Activated T-cell treated with anti-CD3 and anti-CD28 coated beads for 48 hours (primary cell): ENCODE measurements around the gene WDR43.

Experiments
- DNase-seq: peaks from one replicate; pipeline ENCODE4 v3.0.0-alpha.2; 2020; ENCODE audit warnings: low read depth

Gene WDR43, protein sequence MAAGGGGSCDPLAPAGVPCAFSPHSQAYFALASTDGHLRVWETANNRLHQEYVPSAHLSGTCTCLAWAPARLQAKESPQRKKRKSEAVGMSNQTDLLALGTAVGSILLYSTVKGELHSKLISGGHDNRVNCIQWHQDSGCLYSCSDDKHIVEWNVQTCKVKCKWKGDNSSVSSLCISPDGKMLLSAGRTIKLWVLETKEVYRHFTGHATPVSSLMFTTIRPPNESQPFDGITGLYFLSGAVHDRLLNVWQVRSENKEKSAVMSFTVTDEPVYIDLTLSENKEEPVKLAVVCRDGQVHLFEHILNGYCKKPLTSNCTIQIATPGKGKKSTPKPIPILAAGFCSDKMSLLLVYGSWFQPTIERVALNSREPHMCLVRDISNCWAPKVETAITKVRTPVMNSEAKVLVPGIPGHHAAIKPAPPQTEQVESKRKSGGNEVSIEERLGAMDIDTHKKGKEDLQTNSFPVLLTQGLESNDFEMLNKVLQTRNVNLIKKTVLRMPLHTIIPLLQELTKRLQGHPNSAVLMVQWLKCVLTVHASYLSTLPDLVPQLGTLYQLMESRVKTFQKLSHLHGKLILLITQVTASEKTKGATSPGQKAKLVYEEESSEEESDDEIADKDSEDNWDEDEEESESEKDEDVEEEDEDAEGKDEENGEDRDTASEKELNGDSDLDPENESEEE

GRCh38 chr2:28894470-28895188 lies at the start of gene WDR43:
TSS of gene WDR43 (plus strand) at chr2:28894667. CDS start at chr2:28894699, 32 bp downstream.
- peak; percentile 99 for DNase-seq

DNA sequence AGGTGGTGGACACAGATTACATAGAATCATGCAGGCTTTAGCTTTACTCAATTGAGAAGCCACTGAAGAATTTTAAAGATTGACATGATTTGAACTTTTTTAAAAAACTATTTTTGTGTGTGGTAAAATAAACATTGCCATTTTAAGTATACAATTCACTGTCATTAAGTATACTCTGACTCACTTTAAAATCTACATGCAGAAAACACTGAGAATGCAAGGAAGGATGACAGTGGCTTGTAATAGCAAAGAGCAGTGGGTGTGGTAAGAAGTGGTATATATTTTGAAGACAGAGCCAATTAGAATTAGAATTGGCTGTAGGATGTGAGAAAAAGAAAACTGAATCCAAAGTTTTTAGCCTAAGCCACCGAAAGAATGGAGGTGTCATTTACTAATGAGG lies 39.3 kb upstream of the WDR43 start:
- DNase-seq, result no peak

- DNase-seq, result no peak
Observed at GRCh38 chr2:28855977-28856376, 38.5 kb upstream of the WDR43 start.

GRCh38 chr2:28868611-28869010 lies 25.9 kb upstream of the WDR43 start:
- no peak for DNase-seq

DNA sequence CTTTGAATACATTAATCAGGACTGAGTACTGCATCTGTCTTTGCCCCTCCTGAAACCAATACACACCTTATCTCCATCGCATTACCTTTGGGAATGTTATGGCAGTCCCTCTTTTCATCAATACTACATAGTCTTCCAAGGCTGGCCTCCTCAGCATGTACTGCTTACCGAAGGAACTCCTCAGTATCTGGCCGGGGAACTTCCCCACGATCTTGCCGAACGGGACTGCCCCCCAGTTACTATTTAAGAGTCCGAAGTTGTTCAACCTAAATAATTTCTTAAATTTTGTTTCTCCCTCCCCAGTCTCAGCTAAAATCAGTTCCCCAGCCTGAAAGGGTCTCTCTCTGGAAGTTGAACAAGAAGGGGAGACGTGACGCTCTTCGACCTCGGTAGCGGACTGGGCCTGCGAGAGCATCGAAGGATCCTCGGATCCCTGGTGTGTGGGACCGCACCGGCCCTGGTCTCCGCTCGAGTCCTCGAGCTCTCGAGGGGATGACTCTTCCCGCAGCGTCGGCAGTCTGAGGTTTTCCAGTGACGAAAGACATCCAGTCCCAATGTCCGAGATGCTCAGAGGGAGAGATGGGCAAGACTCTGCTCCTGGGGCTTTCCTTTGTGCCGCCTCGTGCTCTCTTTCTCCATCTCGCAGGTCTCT lies 24.8 kb upstream of the WDR43 start:
- peak; percentile 22 for DNase-seq

- DNase-seq, result peak; percentile 98
Observed at GRCh38 chr2:28870146-28870891, 24.1 kb upstream of the WDR43 start, which contains the start of gene TRMT61B. TSS of gene TRMT61B (minus strand) at chr2:28870309. CDS start at chr2:28870277, 32 bp downstream.

- DNase-seq, result no peak
Observed at GRCh38 chr2:28871620-28872019, 22.8 kb upstream of the WDR43 start.

GRCh38 chr2:28880193-28880592 lies 14.3 kb upstream of the WDR43 start:
- no peak for DNase-seq

DNA sequence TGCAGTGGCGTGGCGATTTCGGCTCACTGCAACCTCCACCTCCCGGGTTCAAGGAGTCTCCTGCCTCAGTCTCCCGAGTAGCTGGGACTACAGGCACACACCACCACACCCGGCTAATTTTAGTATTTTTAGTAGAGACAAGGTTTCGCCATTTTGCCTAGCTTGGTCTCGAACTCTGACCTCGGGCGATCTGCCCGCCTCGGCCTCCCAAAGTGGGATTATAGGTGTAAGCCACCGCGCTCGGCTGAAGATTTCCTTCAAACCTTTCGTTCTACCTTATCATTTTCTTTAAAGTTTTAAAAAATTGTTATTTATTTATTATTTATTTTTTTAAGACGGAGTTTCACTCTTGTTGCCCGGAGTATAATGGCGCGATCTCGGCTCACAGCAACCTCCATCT lies 979 bp upstream of the WDR43 start:
- no peak for DNase-seq

GRCh38 chr2:28895189-28895893 lies 874 bp downstream of the WDR43 start:
- DNase-seq, result peak; percentile 27

DNA sequence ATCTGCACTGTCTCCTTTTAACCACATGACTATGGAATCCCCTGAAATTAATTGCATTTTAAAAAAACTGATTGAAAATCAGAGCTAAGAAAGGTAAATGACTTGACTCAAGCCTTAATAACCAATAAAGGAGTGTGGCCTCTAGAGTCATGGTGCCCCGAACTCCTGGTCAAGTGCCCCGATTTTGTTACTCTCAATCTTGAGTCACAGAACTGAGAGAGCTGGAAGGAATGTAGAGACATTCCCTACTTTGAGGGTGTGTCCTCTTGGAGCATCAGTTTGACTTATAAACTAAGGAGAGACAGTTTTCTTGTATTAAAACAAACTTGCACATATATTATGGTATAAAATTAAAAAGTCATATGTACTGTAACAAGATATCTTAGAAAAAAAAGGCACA lies 2.4 kb downstream of the WDR43 start:
- no peak for DNase-seq

DNA sequence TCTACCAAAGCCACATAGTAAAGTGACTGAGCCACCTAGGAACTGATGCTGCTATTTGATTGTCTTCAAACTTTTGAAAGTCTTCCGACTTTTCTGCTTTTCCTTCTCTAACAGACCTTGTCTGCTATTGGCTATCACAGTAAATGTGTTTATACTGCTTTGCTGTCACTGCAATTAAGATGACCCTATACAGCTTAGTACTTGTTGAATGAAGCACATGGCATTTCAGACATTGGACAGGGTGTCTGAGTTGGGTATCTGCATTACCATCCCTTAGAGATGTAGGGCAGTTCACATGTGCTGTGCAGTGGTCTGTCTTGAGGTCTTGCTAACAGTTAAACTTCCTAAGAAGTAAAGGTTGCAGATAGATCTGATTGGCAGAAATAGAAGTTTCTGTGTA lies 3.6 kb downstream of the WDR43 start:
- DNase-seq, result no peak

- DNase-seq, result no peak
Observed at GRCh38 chr2:28901202-28901601, 6.7 kb downstream of the WDR43 start.

DNA sequence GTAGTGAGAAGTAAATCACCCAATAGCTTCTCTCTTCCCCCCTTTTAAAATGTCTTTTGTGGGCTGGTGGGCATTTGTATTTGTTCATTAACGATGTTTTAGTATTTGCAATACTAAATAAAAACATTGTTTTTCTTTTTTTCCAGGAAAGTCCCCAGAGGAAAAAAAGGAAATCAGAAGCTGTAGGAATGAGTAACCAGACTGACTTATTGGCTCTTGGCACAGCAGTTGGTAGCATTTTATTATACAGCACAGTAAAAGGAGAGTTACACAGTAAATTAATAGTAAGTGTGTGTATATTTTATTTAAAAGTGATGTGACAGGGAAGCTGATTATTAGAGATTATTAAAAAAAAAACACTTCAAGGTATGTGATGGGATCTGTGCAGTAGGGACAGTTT lies 7.4 kb downstream of the WDR43 start:
- DNase-seq, result no peak

DNA sequence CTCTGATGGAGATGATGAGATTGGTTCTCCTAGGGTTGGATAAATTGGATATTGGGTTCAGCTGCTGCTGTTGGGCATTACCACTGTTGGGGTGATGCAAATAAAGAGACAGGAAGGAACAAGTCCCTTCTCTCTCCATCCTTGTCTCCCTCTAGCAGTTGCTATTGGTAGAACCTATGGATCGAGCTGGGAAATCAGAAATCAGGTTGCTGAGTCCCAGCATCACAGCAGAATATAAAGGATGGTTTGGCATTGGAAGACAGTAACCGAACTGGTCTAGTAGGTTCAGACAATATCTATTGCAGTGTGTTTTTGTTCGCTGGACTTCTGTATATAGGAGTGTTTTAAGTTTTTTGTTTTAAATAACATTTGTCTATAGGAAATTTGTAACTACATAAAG lies 8.1 kb downstream of the WDR43 start:
- no peak for DNase-seq

DNA sequence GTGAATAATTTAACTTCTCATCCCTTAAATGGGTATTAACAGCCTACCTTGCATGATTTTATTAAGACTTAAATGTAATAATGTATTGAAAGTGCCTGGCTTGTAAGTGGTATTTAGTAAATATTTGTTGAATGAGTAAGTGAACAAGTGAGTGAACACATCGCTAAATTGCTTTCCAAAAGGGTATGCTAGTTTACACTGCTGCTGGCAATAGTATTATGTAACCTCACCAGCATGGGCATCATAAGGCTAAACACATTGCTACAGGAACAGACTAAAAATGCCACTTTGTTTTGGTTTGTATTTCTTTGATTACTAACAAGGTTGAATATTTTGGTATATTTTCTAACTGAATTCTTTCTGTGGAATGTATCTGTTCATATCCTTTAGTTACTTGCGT lies 9.8 kb downstream of the WDR43 start:
- DNase-seq, result no peak

DNA sequence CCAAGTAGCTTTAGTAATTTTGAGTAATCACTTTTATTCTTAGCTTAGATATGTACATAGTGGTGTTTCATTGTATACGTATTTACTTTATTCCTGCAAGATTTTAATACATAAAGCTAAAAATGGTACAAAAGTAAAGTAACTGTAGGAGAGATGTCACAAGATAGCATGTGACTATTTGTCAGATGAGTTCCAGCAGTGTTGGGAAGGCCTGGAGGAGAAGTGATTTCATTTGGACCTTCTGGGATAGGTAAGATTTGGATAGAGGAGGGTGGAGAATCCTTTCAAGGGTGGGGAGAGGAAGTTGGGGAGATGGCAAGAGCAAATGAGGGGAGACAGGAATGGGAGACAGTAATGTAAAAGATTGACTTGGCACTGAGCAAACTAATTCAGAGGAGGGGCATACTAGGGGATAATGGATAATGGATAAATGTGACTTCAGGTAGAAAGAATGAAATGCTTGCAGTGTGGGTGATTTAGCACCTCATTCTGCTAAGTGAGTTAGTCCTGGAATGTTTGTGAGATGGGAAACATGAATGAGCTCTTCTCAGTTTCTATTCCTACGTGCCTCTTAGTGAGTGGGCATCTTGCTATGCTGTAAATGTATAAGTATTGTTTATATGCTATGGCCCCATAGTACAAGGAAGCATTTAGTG lies 10.5 kb downstream of the WDR43 start:
- DNase-seq, result no peak

- no peak for DNase-seq
Observed at GRCh38 chr2:28905533-28905932, 11.1 kb downstream of the WDR43 start.

GRCh38 chr2:28906376-28906775 lies 11.9 kb downstream of the WDR43 start:
- no peak for DNase-seq

DNA sequence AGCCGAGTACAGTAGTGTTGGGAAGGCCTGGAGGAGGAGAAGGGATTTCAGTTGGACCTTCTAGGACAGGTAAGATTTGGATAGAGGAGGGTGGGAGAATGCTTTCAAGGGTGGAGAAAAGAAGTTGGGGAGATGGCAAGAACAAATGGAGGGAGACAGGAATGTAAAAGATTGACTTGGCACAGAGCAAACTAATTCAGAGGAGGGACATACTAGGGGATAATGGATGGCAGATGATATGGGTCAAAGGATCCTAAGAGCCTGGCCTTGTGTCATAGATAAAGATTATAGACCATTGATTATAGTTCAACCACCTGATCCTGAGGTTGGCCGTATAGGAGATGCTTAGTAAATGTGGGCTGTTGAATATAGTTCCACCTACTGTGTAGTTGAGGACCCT lies 12.4 kb downstream of the WDR43 start:
- no peak for DNase-seq
